AG04449 (cell line): Measurements from ENCODE around the gene CNTN4.

Experiments used
- CTCF ChIA-PET: fragments of 350-600 bp; formaldehyde crosslinking; extraction: SDS; loops from one replicate; lab custom pipeline; 2021; ENCODE audit warnings: antibody characterized with exemption; lab: Yijun Ruan, JAX
- POLR2A ChIA-PET: fragments of 400-600, 350-600 bp; formaldehyde crosslinking; extraction: SDS; loops from one replicate; lab custom pipeline; 2020; ENCODE audit warnings: antibody characterized with exemption, inconsistent platforms; lab: Yijun Ruan, JAX
- DNase-seq: peaks from one replicate; pipeline ENCODE4 v3.0.0-alpha.2; 2010; ENCODE audit warnings: low read depth, low spot score
- H3K4me3 ChIP-seq: 2 replicates; pipeline ENCODE4 v1.5.1; 2011; ENCODE audit warnings: low read depth, mild to moderate bottlenecking, control low read depth, low read length
- TF ChIP-seq, protein P1 (sequence below): IDR thresholded peaks from one replicate; pipeline ENCODE4 v1.5.1; 2011; ENCODE audit warnings: mild to moderate bottlenecking, moderate library complexity, low read length, control low read depth, inconsistent platforms; ENCODE audit not compliant: insufficient read depth; ENCODE audit errors: missing control alignments

CNTN4 gene

DNA sequence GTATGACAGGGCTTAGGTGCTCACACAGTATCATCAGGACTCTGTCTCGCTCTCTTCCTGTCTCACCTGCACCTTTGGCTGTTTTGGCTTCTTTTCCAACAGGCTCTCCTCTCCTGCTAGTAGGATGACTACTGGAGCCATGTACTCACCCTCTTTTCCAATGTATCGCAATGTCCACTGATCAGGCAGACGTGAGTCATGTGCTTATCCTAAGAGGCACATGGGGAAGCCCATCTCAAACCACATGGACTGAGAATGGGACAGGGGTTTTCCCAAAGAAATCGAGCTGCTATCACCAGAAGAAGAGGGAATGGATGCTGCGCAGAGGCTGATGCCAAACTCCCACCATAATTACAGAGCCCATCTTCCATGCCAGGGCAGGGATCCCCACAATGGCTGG is 830.9 kb downstream of the CNTN4 start:
- no peak overlapping the region for H3K4me3 ChIP-seq
- ChIA-PET CTCF (no interaction called here), POLR2A (no interaction called here)
- TF ChIP-seq, protein P1, sequence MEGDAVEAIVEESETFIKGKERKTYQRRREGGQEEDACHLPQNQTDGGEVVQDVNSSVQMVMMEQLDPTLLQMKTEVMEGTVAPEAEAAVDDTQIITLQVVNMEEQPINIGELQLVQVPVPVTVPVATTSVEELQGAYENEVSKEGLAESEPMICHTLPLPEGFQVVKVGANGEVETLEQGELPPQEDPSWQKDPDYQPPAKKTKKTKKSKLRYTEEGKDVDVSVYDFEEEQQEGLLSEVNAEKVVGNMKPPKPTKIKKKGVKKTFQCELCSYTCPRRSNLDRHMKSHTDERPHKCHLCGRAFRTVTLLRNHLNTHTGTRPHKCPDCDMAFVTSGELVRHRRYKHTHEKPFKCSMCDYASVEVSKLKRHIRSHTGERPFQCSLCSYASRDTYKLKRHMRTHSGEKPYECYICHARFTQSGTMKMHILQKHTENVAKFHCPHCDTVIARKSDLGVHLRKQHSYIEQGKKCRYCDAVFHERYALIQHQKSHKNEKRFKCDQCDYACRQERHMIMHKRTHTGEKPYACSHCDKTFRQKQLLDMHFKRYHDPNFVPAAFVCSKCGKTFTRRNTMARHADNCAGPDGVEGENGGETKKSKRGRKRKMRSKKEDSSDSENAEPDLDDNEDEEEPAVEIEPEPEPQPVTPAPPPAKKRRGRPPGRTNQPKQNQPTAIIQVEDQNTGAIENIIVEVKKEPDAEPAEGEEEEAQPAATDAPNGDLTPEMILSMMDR, result no peak
- DNase-seq, result no peak

DNA sequence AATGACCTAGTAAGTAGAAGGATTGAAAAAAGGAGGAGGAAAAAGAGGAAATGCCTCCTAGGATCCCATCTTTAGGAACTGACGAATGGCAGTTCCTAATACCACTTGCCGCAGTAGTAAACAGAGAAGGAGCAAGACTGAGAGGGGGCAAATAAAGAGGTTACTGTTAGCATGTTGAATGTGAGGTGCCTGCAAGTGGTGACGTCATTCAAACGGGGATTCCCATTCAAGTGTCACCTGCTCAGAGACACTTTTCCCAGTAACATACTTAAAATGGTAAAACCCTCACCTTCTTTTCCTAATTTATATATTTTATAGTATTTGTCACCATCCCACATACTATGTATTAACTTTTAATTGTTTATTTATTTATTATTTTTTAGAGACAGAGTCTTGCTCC is 832.6 kb downstream of the CNTN4 start:
- POLR2A ChIA-PET, result no interaction called here
- CTCF ChIA-PET, result no interaction called here
- H3K4me3 ChIP-seq, result no peak overlapping the region
- DNase-seq, result no peak
- TF ChIP-seq, protein P1, result no peak

DNA sequence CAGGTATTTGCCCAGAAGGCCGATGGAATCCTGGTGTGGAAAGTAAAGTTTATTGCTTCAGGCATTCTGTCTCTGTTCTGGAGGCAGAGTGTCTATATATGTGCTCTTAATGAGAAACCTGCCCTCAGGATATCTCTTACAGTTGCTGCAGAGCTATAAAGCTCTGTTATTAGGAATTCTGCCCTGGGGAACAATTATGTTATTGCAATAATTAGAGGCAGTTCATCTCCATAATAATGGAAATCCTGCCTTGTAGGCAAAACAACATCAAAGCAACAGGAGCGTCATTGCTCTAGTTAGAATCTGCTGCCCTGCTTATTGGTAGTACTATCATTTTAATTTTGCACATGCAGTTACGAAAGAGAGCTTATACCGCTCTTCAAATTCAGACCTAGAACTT is 835.9 kb downstream of the CNTN4 start:
- ChIA-PET POLR2A (no interaction called here), CTCF (no interaction called here)
- H3K4me3 ChIP-seq, result no peak overlapping the region
- TF ChIP-seq, protein P1, result no peak
- DNase-seq, result no peak

DNA sequence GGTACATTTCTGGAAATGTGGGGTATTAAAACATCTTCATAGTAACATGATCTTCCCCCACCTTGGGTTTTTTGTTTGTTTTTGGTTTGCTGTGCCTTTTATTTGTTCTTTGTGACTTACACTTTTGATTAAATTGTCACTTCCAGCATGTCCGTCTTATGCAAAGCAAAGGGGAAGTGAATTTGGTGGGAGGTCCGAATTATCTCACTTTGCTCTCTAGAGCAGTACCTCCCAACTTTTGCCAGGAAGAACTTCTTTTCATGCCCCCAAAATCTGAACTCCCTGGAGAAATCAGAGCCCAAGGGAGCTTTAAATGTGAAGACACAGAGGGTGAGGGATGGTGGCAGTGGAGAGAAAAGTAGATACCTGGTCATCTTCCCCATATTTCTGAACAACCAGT is 838.4 kb downstream of the CNTN4 start:
- CTCF ChIA-PET, result no interaction called here
- no peak for DNase-seq
- TF ChIP-seq, protein P1, result no peak
- H3K4me3 ChIP-seq, result no peak overlapping the region
- POLR2A ChIA-PET, result no interaction called here

DNA sequence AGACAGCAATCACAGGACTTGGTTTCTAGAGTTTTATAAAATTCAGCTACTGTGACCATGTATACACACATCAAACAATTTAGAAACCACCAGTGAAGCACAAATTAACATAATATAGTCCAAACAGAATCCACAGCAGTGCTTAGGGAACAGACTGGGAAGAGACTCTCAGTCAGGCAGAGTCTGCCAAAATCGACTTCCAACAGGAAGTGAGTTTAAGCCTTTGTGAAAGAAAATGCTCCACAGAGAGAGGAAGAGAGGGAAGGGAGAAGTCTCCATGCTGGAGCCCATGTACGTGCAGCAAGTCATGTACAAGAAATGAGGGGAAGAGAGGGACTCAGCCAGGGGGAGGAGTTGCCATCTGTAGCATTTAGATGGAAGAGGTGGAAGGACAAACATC is 838.9 kb downstream of the CNTN4 start:
- no peak overlapping the region for H3K4me3 ChIP-seq
- no peak for DNase-seq
- TF ChIP-seq, protein P1, result no peak
- CTCF ChIA-PET, result no interaction called here
- POLR2A ChIA-PET, result no interaction called here

DNA sequence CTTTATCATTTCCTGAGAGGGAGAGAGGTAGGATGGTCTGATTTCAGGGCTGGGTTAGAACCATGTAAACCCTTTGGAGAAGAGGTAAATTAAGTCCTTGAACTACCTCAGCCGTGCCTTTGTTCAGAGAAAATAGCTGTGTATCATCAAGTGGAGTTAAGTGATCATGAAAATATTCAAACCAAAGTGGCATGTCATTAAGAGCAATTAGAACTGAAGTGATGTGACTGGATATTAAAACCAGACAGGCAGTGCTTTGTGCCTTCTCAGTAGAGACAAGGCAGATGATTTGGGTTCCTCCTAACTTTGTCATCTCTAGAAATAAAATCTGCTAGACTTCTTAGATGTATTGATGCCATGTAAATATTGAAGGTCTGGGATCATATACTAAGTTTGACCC is 840.0 kb downstream of the CNTN4 start:
- TF ChIP-seq, protein P1, result no peak
- no peak overlapping the region for H3K4me3 ChIP-seq
- POLR2A ChIA-PET, result no interaction called here
- DNase-seq, result no peak
- CTCF ChIA-PET, result no interaction called here
